ENCODE data around the gene RAPGEF2.

DNA sequence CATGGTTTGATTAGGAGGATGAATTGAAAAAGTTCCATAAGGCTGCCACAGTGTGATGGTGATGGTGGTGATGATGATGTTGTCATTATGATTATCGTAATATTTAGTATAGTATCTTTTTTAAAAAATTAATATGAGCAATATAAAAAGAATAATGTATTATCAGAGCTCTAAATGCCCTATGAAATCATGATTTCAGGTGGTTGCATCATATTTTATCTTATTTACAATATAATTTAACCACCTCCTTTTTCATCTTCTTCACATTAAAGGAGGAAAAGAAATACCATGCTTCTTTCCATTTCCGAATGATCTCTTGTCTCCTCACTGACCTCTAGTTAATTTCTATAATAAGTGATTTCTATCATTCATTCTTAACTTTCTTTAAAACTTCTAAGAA is 225.9 kb downstream of the RAPGEF2 start:
- TF ChIP-seq, protein P1, sequence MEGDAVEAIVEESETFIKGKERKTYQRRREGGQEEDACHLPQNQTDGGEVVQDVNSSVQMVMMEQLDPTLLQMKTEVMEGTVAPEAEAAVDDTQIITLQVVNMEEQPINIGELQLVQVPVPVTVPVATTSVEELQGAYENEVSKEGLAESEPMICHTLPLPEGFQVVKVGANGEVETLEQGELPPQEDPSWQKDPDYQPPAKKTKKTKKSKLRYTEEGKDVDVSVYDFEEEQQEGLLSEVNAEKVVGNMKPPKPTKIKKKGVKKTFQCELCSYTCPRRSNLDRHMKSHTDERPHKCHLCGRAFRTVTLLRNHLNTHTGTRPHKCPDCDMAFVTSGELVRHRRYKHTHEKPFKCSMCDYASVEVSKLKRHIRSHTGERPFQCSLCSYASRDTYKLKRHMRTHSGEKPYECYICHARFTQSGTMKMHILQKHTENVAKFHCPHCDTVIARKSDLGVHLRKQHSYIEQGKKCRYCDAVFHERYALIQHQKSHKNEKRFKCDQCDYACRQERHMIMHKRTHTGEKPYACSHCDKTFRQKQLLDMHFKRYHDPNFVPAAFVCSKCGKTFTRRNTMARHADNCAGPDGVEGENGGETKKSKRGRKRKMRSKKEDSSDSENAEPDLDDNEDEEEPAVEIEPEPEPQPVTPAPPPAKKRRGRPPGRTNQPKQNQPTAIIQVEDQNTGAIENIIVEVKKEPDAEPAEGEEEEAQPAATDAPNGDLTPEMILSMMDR (conservative IDR thresholded peaks at IDR 0.05) = no peak
- TF ChIP-seq EZH2 (IDR thresholded peaks at IDR 0.05; ENCODE audit: low read depth) = no peak

Measured in PC-9 (cell line).